ENCODE measurements around the gene TBX4. TPM values are rescaled to one million over a fixed set of nuclear protein-coding genes. Genes with fewer than 3 reads are reported as not detected.

Gene TBX4
- total and polyA plus RNA-seq, 2 of the 13 experiments (the other 11 are each of a cell fraction or from before 2014, with no cell fraction given) = 0.11 to 1.1 TPM

DNA sequence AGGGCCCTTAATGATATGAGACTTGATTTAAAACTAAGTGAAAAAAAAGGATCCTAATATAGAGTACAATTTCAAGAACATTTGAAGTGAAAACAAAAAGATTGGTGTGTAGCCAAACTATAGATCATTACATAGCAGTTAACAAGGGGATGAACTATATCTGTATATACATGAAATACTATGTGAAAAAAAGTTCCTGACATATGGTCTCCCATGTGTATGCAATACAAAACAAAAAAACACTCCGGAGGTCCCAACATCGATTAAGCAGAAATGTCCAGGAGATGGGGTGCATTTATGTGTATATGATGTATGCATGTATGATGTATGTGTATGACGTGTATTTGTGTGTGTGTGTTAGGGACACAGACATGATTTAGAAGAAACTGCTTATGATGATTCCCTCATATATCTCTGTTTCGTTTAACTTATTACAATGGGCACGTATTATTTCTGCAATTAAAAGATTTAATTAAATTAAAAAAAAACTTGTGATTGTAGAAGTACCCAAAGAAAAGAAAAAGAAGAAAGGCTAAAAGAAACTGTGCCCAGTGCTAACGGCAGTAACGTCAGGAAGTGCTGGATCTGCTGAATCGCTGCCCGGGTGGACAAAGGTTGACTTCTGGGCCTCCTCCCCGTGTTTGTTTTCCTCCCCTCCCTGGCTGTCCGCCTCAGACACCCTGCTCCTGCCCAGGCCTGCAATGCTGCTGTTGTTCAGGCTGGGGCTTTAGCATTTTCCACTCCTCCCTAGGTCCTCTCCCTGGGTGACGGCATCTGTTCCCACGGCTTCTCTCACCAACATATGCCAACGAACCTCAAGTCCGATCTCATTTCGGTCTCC is 36.9 kb downstream of the TBX4 start (continued):
- no peak for TF ChIP-seq SOX6 (IDR thresholded peaks at IDR 0.05)
- peak; percentile 81 for TF ChIP-seq SOX6 (CRISPR knock-in tag; IDR thresholded peaks at IDR 0.05)
- TF ChIP-seq STAG1 (CRISPR knock-in tag; IDR thresholded peaks at IDR 0.05) = peak; percentile 19
- TF ChIP-seq ZNF263 (CRISPR knock-in tag; IDR thresholded peaks at IDR 0.05) = peak; percentile 93
- TF ChIP-seq ZNF383 (CRISPR knock-in tag; IDR thresholded peaks at IDR 0.05; ENCODE audit: borderline replicate concordance) = no peak
- TF ChIP-seq EHMT2 (IDR thresholded peaks at IDR 0.05; ENCODE audit: borderline replicate concordance, low read depth, low read length) = no peak
- TF ChIP-seq GFI1 (CRISPR knock-in tag; IDR thresholded peaks at IDR 0.05; ENCODE audit: borderline replicate concordance) = peak; percentile 65; the same call in 1 of the 2 replicates
- TF ChIP-seq CCDC6 (CRISPR knock-in tag; IDR thresholded peaks at IDR 0.05) = no peak
- TF ChIP-seq HIC2 (CRISPR knock-in tag; IDR thresholded peaks at IDR 0.05; ENCODE audit: low read depth) = peak; percentile 43; the same call in 1 of the 2 replicates
- no peak for TF ChIP-seq SNRNP70 (IDR thresholded peaks at IDR 0.05; ENCODE audit: low read depth, low read length)
- TF ChIP-seq SRF (IDR thresholded peaks at IDR 0.05; ENCODE audit: low read depth, low read length) = no peak
- no peak; the same call in 1 of the 2 replicates for TF ChIP-seq PHF20 (CRISPR knock-in tag; IDR thresholded peaks at IDR 0.05)
- 0 out of 2 replicates have a peak, but pooled peaks have one; percentile 35 for TF ChIP-seq ZNF784 (CRISPR knock-in tag; IDR thresholded peaks at IDR 0.05; ENCODE audit: borderline replicate concordance)
- peak; percentile 55 for TF ChIP-seq NCOA2 (CRISPR knock-in tag; IDR thresholded peaks at IDR 0.05)
- TF ChIP-seq CREB1 (IDR thresholded peaks at IDR 0.05) = peak; percentile 69
- no peak for TF ChIP-seq CREB1 (CRISPR knock-in tag; IDR thresholded peaks at IDR 0.05)
- TF ChIP-seq PHF21A (CRISPR knock-in tag; IDR thresholded peaks at IDR 0.05) = peak; percentile 64; the same call in 1 of the 2 replicates
- TF ChIP-seq ZNF776 (CRISPR knock-in tag; IDR thresholded peaks at IDR 0.05) = no peak
- TF ChIP-seq AHR (CRISPR knock-in tag; IDR thresholded peaks at IDR 0.05) = no peak; the same call in 1 of the 2 replicates
- TF ChIP-seq ZNF644 (CRISPR knock-in tag; IDR thresholded peaks at IDR 0.05; ENCODE audit: low read depth) = peak; percentile 24; the same call in 1 of the 2 replicates
- TF ChIP-seq NFE2L2 (IDR thresholded peaks at IDR 0.05; ENCODE audit: low read length) = no peak
- TF ChIP-seq, protein P1, sequence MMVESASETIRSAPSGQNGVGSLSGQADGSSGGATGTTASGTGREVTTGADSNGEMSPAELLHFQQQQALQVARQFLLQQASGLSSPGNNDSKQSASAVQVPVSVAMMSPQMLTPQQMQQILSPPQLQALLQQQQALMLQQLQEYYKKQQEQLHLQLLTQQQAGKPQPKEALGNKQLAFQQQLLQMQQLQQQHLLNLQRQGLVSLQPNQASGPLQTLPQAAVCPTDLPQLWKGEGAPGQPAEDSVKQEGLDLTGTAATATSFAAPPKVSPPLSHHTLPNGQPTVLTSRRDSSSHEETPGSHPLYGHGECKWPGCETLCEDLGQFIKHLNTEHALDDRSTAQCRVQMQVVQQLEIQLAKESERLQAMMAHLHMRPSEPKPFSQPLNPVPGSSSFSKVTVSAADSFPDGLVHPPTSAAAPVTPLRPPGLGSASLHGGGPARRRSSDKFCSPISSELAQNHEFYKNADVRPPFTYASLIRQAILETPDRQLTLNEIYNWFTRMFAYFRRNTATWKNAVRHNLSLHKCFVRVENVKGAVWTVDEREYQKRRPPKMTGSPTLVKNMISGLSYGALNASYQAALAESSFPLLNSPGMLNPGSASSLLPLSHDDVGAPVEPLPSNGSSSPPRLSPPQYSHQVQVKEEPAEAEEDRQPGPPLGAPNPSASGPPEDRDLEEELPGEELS (CRISPR knock-in tag; IDR thresholded peaks at IDR 0.05) = peak; percentile 88
- no peak for TF ChIP-seq SRSF1 (optimal IDR thresholded peaks at IDR 0.05; ENCODE audit: low read depth, low read length)
- TF ChIP-seq ZNF33B (CRISPR knock-in tag; IDR thresholded peaks at IDR 0.05) = no peak
- peak; percentile 67; the same call in 1 of the 2 replicates for TF ChIP-seq KMT2A (CRISPR knock-in tag; IDR thresholded peaks at IDR 0.05)
- no peak for TF ChIP-seq ZKSCAN8 (CRISPR knock-in tag; IDR thresholded peaks at IDR 0.05; ENCODE audit: borderline replicate concordance)
- TF ChIP-seq SP5 (CRISPR knock-in tag; IDR thresholded peaks at IDR 0.05; ENCODE audit: borderline replicate concordance, low read depth) = peak; percentile 84
- TF ChIP-seq GATAD2A (CRISPR knock-in tag; IDR thresholded peaks at IDR 0.05) = peak; percentile 69

Measured in HepG2 (cell line).